GM12878 (cell line): ENCODE results near the gene DLGAP5. TPM values are rescaled to one million over a fixed set of nuclear protein-coding genes. Genes with fewer than 3 reads are reported as not detected.

Source experiments
- ATAC-seq: fragments of 200-7000 bp; cut with Tn5 transposase; 3 replicates; pipeline ENCODE4 v1.9.1; 2020; ENCODE audit warnings: mild to moderate bottlenecking, moderate library complexity
- BruUV-seq: library from RNA; stranded (reverse); fragments of 400-500 nt; replicated peaks from 2 replicates; lab custom pipeline; 2021; lab: Mats Ljungman, UMichigan
- CTCF ChIA-PET: fragments of 300-600 bp; sonication (Branson Sonifier 250); formaldehyde crosslinking; extraction: SDS; loops from one replicate; lab custom pipeline; 2021; ENCODE audit warnings: inconsistent platforms; lab: Yijun Ruan, JAX
- POLR2A ChIA-PET: fragments of 350-600 bp; formaldehyde crosslinking; extraction: SDS; loops from one replicate; lab custom pipeline; 2021; ENCODE audit warnings: inconsistent platforms; lab: Charles Lee
- RAD21 ChIA-PET: fragments of 300-600 bp; sonication (Branson Sonifier 250); formaldehyde crosslinking; loops from one replicate; lab custom pipeline; 2023; ENCODE audit warnings: antibody characterized with exemption; ENCODE audit not compliant: unreplicated experiment; lab: Charles Lee
- SMC1A ChIA-PET: fragments of 300-600 bp; sonication (Branson Sonifier 250); formaldehyde crosslinking; loops from one replicate; lab custom pipeline; 2023; ENCODE audit not compliant: unreplicated experiment, uncharacterized antibody; lab: Charles Lee
- DNase-seq: peaks from one replicate; pipeline ENCODE4 v3.0.0-alpha.2; 2011; ENCODE audit warnings: low read depth, low spot score
- FAIRE-seq: peaks from 3 replicates; lab custom pipeline; 2011; peaks lifted over from hg19 to GRCh38; lab: Jason Lieb, UNC
- H2AFZ ChIP-seq: 2 replicates; pipeline ENCODE4 v1.6.0; 2011; ENCODE audit warnings: low read depth, low read length, control low read depth; ENCODE audit not compliant: control insufficient read depth
- H3K27ac ChIP-seq: 2 replicates; pipeline ENCODE4 v1.5.1; 2011; ENCODE audit warnings: control low read depth; ENCODE audit not compliant: control insufficient read depth, insufficient read depth
- H3K27me3 ChIP-seq, 2 experiments: replicated peaks in 1 of 2; 2 replicates each; pipeline versions ENCODE4 v1.6.0 to v1.6.1; 2011; ENCODE audit warnings: low read length in 1 of 2; ENCODE audit not compliant: control insufficient read depth in 2 of 2, insufficient read depth in 2 of 2
- H3K36me3 ChIP-seq, 2 experiments: 2 replicates each; pipeline ENCODE4 v1.5.1; 2011; ENCODE audit warnings: low read length in 1 of 2; ENCODE audit not compliant: control insufficient read depth in 2 of 2, insufficient read depth in 2 of 2
- H3K4me1 ChIP-seq: 2 replicates; pipeline ENCODE4 v1.6.1; 2011; ENCODE audit warnings: mild to moderate bottlenecking, low read length, moderate library complexity, mixed read lengths; ENCODE audit not compliant: control insufficient read depth, insufficient read depth
- H3K4me2 ChIP-seq: 2 replicates; pipeline ENCODE4 v1.6.0; 2011; ENCODE audit warnings: control low read depth; ENCODE audit not compliant: control insufficient read depth, insufficient read depth
- H3K4me3 ChIP-seq: fragments of 200-600 bp; sonication (generic); 2 replicates; pipeline ENCODE4 v1.5.1; 2016
- H3K79me2 ChIP-seq: 2 replicates; pipeline ENCODE4 v1.6.0; 2011; ENCODE audit warnings: low read length; ENCODE audit not compliant: control insufficient read depth, insufficient read depth
- H3K9ac ChIP-seq: 2 replicates; pipeline ENCODE4 v1.8.0; 2011; ENCODE audit warnings: low read length, control low read depth, mixed read lengths; ENCODE audit not compliant: control insufficient read depth, insufficient read depth
- H3K9me3 ChIP-seq: replicated peaks from 3 replicates; pipeline ENCODE4 v1.5.1; 2011; ENCODE audit warnings: mild to moderate bottlenecking, low read length; ENCODE audit not compliant: control insufficient read depth, insufficient read depth
- H4K20me1 ChIP-seq: 2 replicates; pipeline ENCODE4 v1.6.0; 2011; ENCODE audit not compliant: control insufficient read depth, insufficient read depth
- BACH1 ChIP-seq: fragments of 450-650 bp; IDR thresholded peaks from 2 replicates; pipeline ENCODE4 v1.6.1; 2017; ENCODE audit warnings: mild to moderate bottlenecking, borderline replicate concordance
- CBX3 ChIP-seq: fragments of 200-600 bp; sonication (generic); IDR thresholded peaks from 2 replicates; pipeline ENCODE4 v1.6.1; 2016; ENCODE audit warnings: low read depth, borderline replicate concordance
- EED ChIP-seq: sonication (generic); IDR thresholded peaks from 2 replicates; pipeline ENCODE4 v1.6.1; 2016; ENCODE audit warnings: antibody characterized with exemption, low read depth
- EGR1 ChIP-seq, 2 experiments: IDR thresholded peaks; 1 replicate in 1 of 2; 2 replicates in 1 of 2; pipeline ENCODE4 v1.6.1; 2011 to 2012; ENCODE audit warnings: low read depth in 2 of 2, low read length in 2 of 2, borderline replicate concordance in 1 of 2, mild to moderate bottlenecking in 1 of 2, moderate library complexity in 1 of 2
- EZH2 ChIP-seq: IDR thresholded peaks from 2 replicates; pipeline ENCODE4 v1.6.1; 2012; ENCODE audit warnings: low read depth, mild to moderate bottlenecking, control low read depth, inconsistent platforms, low read length, borderline replicate concordance; ENCODE audit not compliant: control insufficient read depth
- FOXM1 ChIP-seq: IDR thresholded peaks from 2 replicates; pipeline ENCODE4 v1.6.1; 2012; ENCODE audit warnings: low read depth, mild to moderate bottlenecking, inconsistent platforms, low read length, moderate library complexity
- MTA2 ChIP-seq: fragments of 450-650 bp; IDR thresholded peaks from 2 replicates; pipeline ENCODE4 v1.6.1; 2016; ENCODE audit warnings: low read depth, mild to moderate bottlenecking, moderate library complexity
- PML ChIP-seq: IDR thresholded peaks from 2 replicates; pipeline ENCODE4 v1.6.1; 2012; ENCODE audit warnings: low read length, inconsistent platforms
- RAD21 ChIP-seq: IDR thresholded peaks from 2 replicates; pipeline ENCODE4 v1.6.1; 2011; ENCODE audit warnings: mild to moderate bottlenecking, low read depth, low read length, moderate library complexity; ENCODE audit not compliant: insufficient read depth
- RUNX3 ChIP-seq: IDR thresholded peaks from 2 replicates; pipeline ENCODE4 v1.6.1; 2012; ENCODE audit warnings: low read length, inconsistent platforms
- WRNIP1 ChIP-seq: IDR thresholded peaks from 2 replicates; pipeline ENCODE4 v1.6.1; 2011; ENCODE audit warnings: low read depth, low read length, improper control_type of control experiment, borderline replicate concordance
- WGBS: methylation state at CpG from one replicate; pipeline ENCODE4 v1.1.6; 2016; ENCODE audit warnings: low lambda C conversion rate; ENCODE audit not compliant: insufficient replicate concordance, insufficient coverage; ENCODE audit errors: missing lambda C conversion rate; 5-methylcytosine and 5-hydroxymethylcytosine counted together
- in situ Hi-C: fragments of 300-500 bp; cut with MboI; formaldehyde crosslinking; loops from 9 replicates; pipeline ENCODE4 v1.14.3; 2018; ENCODE audit warnings: mixed read lengths
- intact Hi-C: fragments of 100-400 bp; cut with micrococcal nuclease; formaldehyde crosslinking; loops from one replicate; pipeline ENCODE4 v1.14.2; 2022; ENCODE audit not compliant: unreplicated experiment
- polyA plus RNA-seq, 11 experiments: library from polyadenylated mRNA; depleted of rRNA in 4 of 11; unstranded in 6 of 11; stranded (reverse) in 5 of 11; fragments of >200 nt; fragmentation: Nextera tagmentation in 4 of 11; fragmentation: Illumina TruSeq in 1 of 11; extraction: Ambion mirVana in 4 of 11; extraction: Trizol in 1 of 11; gene quantifications; 1 replicate in 1 of 11; 2 replicates in 10 of 11; pipeline versions ENCODE4 v1.2.1 to v1.2.3, GENCODE V29; 2011 to 2016; ENCODE audit warnings: inconsistent platforms in 2 of 11, missing spikeins in 2 of 11, low read depth in 1 of 11
- total RNA-seq, 4 experiments: library from RNA; depleted of rRNA in 3 of 4; stranded (reverse); fragments of >200 nt in 3 of 4; fragmentation: Illumina TruSeq in 1 of 4; extraction: Trizol in 1 of 4; gene quantifications; 2 replicates each; pipeline versions ENCODE4 v1.2.1 to v1.2.3, GENCODE V29; 2013 to 2021
- TF ChIP-seq, protein P1 (sequence below): fragments of 450-650 bp; IDR thresholded peaks from 2 replicates; pipeline ENCODE4 v1.6.1; 2014; ENCODE audit warnings: mild to moderate bottlenecking

The DLGAP5 gene
- total and polyA plus RNA-seq, 10 of the 15 experiments (the other 5 are each of a cell fraction or from before 2014, with no cell fraction given), result 40.9 to 106 (median 67.6) TPM

DNA sequence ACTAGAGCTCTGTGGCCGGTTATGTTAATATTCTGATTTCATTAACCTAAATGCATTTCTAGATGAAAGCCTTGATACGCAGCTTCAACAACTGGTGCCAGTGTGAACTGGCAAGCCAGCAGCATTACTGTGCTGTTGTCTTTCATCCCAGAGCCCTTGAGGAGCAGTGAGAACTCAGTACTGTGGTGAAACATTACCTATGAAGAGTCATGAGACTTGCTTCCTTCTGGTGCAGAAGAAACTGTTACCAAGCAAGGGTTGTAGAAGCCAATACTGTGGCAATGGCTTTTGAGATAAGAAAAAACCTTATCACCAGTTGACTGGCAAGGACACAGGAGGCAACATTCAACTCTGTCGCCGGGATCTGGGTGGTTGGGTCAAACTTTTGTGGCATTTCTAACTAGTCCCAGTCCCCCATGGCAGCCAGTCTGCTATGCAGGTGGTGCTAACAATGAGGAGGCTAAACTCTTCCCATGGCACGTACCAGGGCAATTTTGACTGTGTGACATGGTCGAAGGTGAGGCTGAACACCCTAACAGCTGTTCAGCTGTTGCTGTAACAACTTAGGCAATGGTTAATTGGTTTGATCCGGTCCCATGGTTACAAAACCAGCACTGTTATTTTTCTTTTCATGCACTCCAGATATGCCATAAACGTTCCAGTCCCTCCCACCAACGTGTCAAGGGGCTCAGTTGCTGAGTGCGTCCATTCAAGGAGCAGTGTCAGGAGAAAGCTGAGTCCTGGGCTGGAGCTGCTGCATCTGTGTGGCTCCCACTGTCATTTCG is 74.9 kb downstream of the DLGAP5 start:
- FAIRE-seq, result no peak
- BruUV-seq, result no TSS peak

More for the DNA sequence above, 74.9 kb downstream of the DLGAP5 start:
- WGBS, result 70% methylated on average over 11 of the region's 11 CpGs
- H3K27me3 ChIP-seq, result no peaks in the 10 kb centered on the region
- H3K4me2 ChIP-seq, result no peak overlapping the region
- no peak overlapping the region for H3K9ac ChIP-seq
- H3K4me3 ChIP-seq, result no peak overlapping the region
- H3K4me1 ChIP-seq, result no peaks in the 10 kb centered on the region
- POLR2A ChIA-PET, result interaction anchor here (0.7 to 2.9 kb wide), 2 partner anchors 13 to 63 kb away, joined by 5 to 14 read pairs; no protein-coding TSS in a partner anchor
- CTCF ChIA-PET, result interaction anchor here (0.6 to 1.0 kb wide), 2 partner anchors 26 to 124 kb away, joined by 3 read pairs; no protein-coding TSS in a partner anchor
- no peak for ATAC-seq
- RAD21 ChIA-PET, result interaction anchor here (1.1 kb wide), 1 partner anchor 14 kb away, joined by 3 read pairs; no protein-coding TSS in a partner anchor
- H3K9me3 ChIP-seq, result no peaks in the 10 kb centered on the region
- in situ Hi-C loops (no loop called here), intact Hi-C loops (no loop called here)
- TF ChIP-seq FOXM1, result no peak
- no peak for TF ChIP-seq MTA2
- TF ChIP-seq RAD21, result no peak
- TF ChIP-seq, protein P1, sequence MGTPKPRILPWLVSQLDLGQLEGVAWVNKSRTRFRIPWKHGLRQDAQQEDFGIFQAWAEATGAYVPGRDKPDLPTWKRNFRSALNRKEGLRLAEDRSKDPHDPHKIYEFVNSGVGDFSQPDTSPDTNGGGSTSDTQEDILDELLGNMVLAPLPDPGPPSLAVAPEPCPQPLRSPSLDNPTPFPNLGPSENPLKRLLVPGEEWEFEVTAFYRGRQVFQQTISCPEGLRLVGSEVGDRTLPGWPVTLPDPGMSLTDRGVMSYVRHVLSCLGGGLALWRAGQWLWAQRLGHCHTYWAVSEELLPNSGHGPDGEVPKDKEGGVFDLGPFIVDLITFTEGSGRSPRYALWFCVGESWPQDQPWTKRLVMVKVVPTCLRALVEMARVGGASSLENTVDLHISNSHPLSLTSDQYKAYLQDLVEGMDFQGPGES, result no peak
- TF ChIP-seq EED, result no peak
- no peak for TF ChIP-seq PML
- no peak for TF ChIP-seq WRNIP1
- TF ChIP-seq EGR1 (IDR thresholded peaks at IDR 0.05; ENCODE audit: borderline replicate concordance in 1 of 2, low read depth in 2 of 2, low read length in 2 of 2), result no peak
- no peak for TF ChIP-seq RUNX3
- TF ChIP-seq BACH1, result no peak
- no peak for TF ChIP-seq CBX3
- TF ChIP-seq EZH2, result no peak
- no peaks in the 10 kb centered on the region for H4K20me1 ChIP-seq
- H3K36me3 ChIP-seq, result no peaks in the 10 kb centered on the region
- SMC1A ChIA-PET, result interaction anchor here (1.1 to 2.0 kb wide), 2 partner anchors 13 to 23 kb away, joined by 3 to 7 read pairs; no protein-coding TSS in a partner anchor
- H2AFZ ChIP-seq, result no peak overlapping the region
- H3K27ac ChIP-seq, result no peak overlapping the region
- no peak for DNase-seq
- H3K79me2 ChIP-seq, result no peaks in the 10 kb centered on the region
